Coronary artery (tissue), 2 donors: ENCODE data around the gene FAM200A.

Source experiments
- DNase-seq: peaks from one replicate; pipeline ENCODE4 v3.0.0-alpha.2; 2017; ENCODE audit warnings: low spot score
- H3K27ac ChIP-seq, 2 donors: fragments of 200-600 bp; sonication (generic); one replicate each; pipeline ENCODE4 v1.5.1; 2016 to 2019
- H3K4me3 ChIP-seq: fragments of 200-600 bp; sonication (generic); 2 replicates; pipeline ENCODE4 v1.5.1; 2016; ENCODE audit warnings: mild to moderate bottlenecking, moderate library complexity
- CTCF ChIP-seq: fragments of 200-600 bp; sonication (generic); IDR thresholded peaks from one replicate; pipeline ENCODE4 v1.5.1; 2019; ENCODE audit warnings: antibody characterized with exemption

The FAM200A gene

GRCh38 chr7:99562832-99563231, 10.9 kb upstream of the FAM200A start:
- DNase-seq: no peak
- H3K27ac ChIP-seq: no peak overlapping the region
- no peak overlapping the region for H3K4me3 ChIP-seq
- no peak for TF ChIP-seq CTCF

GRCh38 chr7:99562114-99562784, 10.3 kb upstream of the FAM200A start:
- H3K27ac ChIP-seq: no peak overlapping the region
- no peak for TF ChIP-seq CTCF
- H3K4me3 ChIP-seq: no peak overlapping the region
- no peak for DNase-seq

- no peak for TF ChIP-seq CTCF
- DNase-seq: no peak
- Histone ChIP-seq H3K4me3 (no peak overlapping the region), H3K27ac (no peak overlapping the region)
Measured at GRCh38 chr7:99561737-99562051, 9.8 kb upstream of the FAM200A start.

- no peak for DNase-seq
- H3K27ac ChIP-seq: no peak overlapping the region
Measured at GRCh38 chr7:99560834-99561736, 9.2 kb upstream of the FAM200A start.

GRCh38 chr7:99559175-99559915, 7.4 kb upstream of the FAM200A start:
- Histone ChIP-seq H3K4me3 (peak overlapping the region; percentile 100), H3K27ac (peak overlapping the region; percentile 97 to 100)
- no peak for DNase-seq
- no peak for TF ChIP-seq CTCF

More at GRCh38 chr7:99560834-99561736, 9.2 kb upstream of the FAM200A start:
- TF ChIP-seq CTCF: no peak
- H3K4me3 ChIP-seq: no peak overlapping the region

GRCh38 chr7:99558306-99559174, 6.6 kb upstream of the FAM200A start, which contains the start of gene ZNF655:
ZNF655 (plus strand) TSS chr7:99558642; CDS start chr7:99560560, 1,918 bp downstream.
- peak; percentile 97 for DNase-seq
- peak within 1 kb of the TSS; percentile 97 to 100 for H3K27ac ChIP-seq
- peak within 1 kb of the TSS; percentile 100 for H3K4me3 ChIP-seq
- TF ChIP-seq CTCF: no peak
